CD4-positive, alpha-beta memory T cell (primary cell): ENCODE results near the gene ATP2B2. TPM values are rescaled to one million over a fixed set of nuclear protein-coding genes. Genes with fewer than 3 reads are reported as not detected.

Experiments used
- CTCF ChIA-PET: fragments of 350-600 bp; sonication (Branson Sonifier 250); formaldehyde crosslinking; loops from one replicate; lab custom pipeline; 2021; ENCODE audit warnings: inconsistent platforms; ENCODE audit not compliant: partially characterized antibody; lab: Charles Lee
- POLR2A ChIA-PET: fragments of 350-600 bp; sonication (Branson Sonifier 250); formaldehyde crosslinking; loops from one replicate; lab custom pipeline; 2021; ENCODE audit not compliant: partially characterized antibody; lab: Charles Lee
- DNase-seq, 5 donors: peaks; one replicate each; pipeline versions ENCODE4 v3.0.0 to v3.0.0-alpha.2; 2020 to 2022; ENCODE audit warnings: mixed read lengths in 1 of 5
- H3K27ac ChIP-seq: one replicate; pipeline ENCODE4 v1.7.0; 2013; ENCODE audit warnings: low read depth, low read length
- H3K27me3 ChIP-seq: 2 replicates; pipeline ENCODE4 v1.7.0; 2013; ENCODE audit warnings: mild to moderate bottlenecking, low read length, moderate library complexity; ENCODE audit not compliant: insufficient read depth
- H3K36me3 ChIP-seq: 2 replicates; pipeline ENCODE4 v1.7.0; 2013; ENCODE audit warnings: mild to moderate bottlenecking, low read length, moderate library complexity; ENCODE audit not compliant: insufficient read depth
- H3K4me1 ChIP-seq: 2 replicates; pipeline ENCODE4 v1.7.0; 2013; ENCODE audit warnings: mild to moderate bottlenecking, low read length, moderate library complexity; ENCODE audit not compliant: insufficient read depth
- H3K4me3 ChIP-seq, 2 donors: one replicate each; pipeline ENCODE4 v1.7.0; 2013; ENCODE audit warnings: low read length in 2 of 2, mild to moderate bottlenecking in 1 of 2
- H3K9me3 ChIP-seq, 2 donors: one replicate each; pipeline ENCODE4 v1.7.0; 2013; ENCODE audit warnings: low read length in 2 of 2, control low read depth in 1 of 2; ENCODE audit not compliant: control insufficient read depth in 1 of 2
- H3K27ac Mint-ChIP-seq, 7 donors: one replicate each; pipeline ENCODE4 v1.8.0; 2020 to 2021; ENCODE audit warnings: mixed read lengths in 7 of 7, mild to moderate bottlenecking in 6 of 7, inconsistent platforms in 3 of 7, moderate library complexity in 3 of 7
- H3K27me3 Mint-ChIP-seq, 2 donors: one replicate each; pipeline ENCODE4 v1.8.0; 2020 to 2021; ENCODE audit warnings: mixed read lengths in 2 of 2
- H3K36me3 Mint-ChIP-seq, 2 donors: one replicate each; pipeline ENCODE4 v1.8.0; 2020 to 2021; ENCODE audit warnings: mixed read lengths in 2 of 2, inconsistent platforms in 1 of 2, mild to moderate bottlenecking in 1 of 2
- H3K4me1 Mint-ChIP-seq, 4 donors: one replicate each; pipeline ENCODE4 v1.8.0; 2020 to 2021; ENCODE audit warnings: mixed read lengths in 4 of 4, mild to moderate bottlenecking in 1 of 4
- H3K4me3 Mint-ChIP-seq, 8 donors: one replicate each; pipeline ENCODE4 v1.8.0; 2020 to 2021; ENCODE audit warnings: mixed read lengths in 8 of 8, mild to moderate bottlenecking in 7 of 8, moderate library complexity in 6 of 8, inconsistent platforms in 3 of 8
- H3K9me3 Mint-ChIP-seq, 8 donors: one replicate each; pipeline ENCODE4 v1.8.0; 2020 to 2021; ENCODE audit warnings: mixed read lengths in 8 of 8, mild to moderate bottlenecking in 5 of 8, inconsistent platforms in 3 of 8, moderate library complexity in 1 of 8
- intact Hi-C: fragments of 100-400 bp; cut with micrococcal nuclease; formaldehyde crosslinking; loops from one replicate; pipeline ENCODE4 v1.15.1; 2023
- polyA plus RNA-seq, 2 donors: library from polyadenylated mRNA; unstranded; fragments of 300-500 nt; fragmentation: Illumina TruSeq; gene quantifications; one replicate each; pipeline ENCODE4 v1.2.3, GENCODE V29; 2021
- total RNA-seq, 2 experiments: library from RNA; stranded (reverse); gene quantifications; one replicate each; pipeline ENCODE4 v1.2.3, GENCODE V29; 2021

ATP2B2 gene
- total and polyA plus RNA-seq, 4 experiments from 2014 or later = not detected

DNA sequence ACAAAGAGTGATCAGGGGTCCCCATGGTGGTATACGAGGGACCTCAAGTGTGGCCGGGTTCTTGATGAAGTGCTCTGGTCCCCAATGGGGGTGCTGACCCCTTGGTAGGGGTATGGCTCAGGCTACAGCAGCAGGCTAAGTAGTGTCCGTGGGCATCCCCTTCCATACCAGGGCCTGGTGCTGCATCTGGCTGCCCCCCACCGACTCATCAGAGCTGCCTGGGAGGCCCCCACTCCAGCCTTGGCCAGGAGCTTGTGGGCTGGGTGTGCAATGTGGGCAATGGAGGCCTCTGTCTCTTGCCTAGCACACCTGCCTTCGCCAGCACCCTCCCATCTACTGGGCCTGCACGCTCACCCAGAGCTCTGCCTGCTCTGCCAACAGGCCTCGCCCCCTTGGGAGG is 125.4 kb downstream of the ATP2B2 start:
- no peaks in the 10 kb centered on the region for H3K27me3 ChIP-seq
- H3K9me3 ChIP-seq = no peaks in the 10 kb centered on the region
- Mint-ChIP-seq H3K27ac (no peak overlapping the region), H3K4me1 (no peaks in the 10 kb centered on the region), H3K27me3 (peaks cover 0 to 3% of the 10 kb centered on the region in 2 donors), H3K36me3 (no peaks in the 10 kb centered on the region), H3K4me3 (no peak overlapping the region), H3K9me3 (peaks cover 0 to 1% (median 0%) of the 10 kb centered on the region in 8 donors)
- ChIA-PET CTCF (interaction anchor here (0.6 kb wide), 1 partner anchor 928 kb away, joined by 3 read pairs; no protein-coding TSS in a partner anchor), POLR2A (no interaction called here)
- no peak overlapping the region for H3K27ac ChIP-seq
- intact Hi-C loops = no loop called here
- H3K4me3 ChIP-seq = no peak overlapping the region
- DNase-seq = no peak
- H3K36me3 ChIP-seq = no peaks in the 10 kb centered on the region
- H3K4me1 ChIP-seq = no peaks in the 10 kb centered on the region

DNA sequence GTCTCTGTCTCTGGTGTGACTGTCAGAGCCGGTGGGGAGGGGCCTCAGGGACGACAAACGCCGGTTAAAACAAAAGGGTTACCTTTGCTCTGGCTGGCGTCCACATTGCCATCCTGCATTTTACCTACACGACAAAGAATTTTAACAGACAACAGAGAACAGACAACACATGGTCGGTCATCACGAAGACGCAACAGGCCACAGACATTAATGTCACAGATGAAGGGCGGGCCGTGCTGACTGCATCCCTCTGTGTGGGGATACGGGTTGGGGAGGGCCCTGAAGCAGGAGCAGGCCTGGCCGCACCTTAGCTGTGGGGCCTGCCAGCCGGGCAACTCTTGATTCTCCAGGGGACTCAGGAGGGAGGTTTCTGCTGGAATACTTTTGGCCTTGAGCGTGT is 126.2 kb downstream of the ATP2B2 start:
- intact Hi-C loops = no loop called here
- H3K4me3 Mint-ChIP-seq = no peak overlapping the region
- no peaks in the 10 kb centered on the region for H3K27me3 ChIP-seq
- ChIA-PET POLR2A (no interaction called here), CTCF (no interaction called here)
- peaks cover 0 to 3% of the 10 kb centered on the region in 2 donors for H3K27me3 Mint-ChIP-seq
- no peaks in the 10 kb centered on the region for H3K36me3 Mint-ChIP-seq
- no peaks in the 10 kb centered on the region for H3K4me1 Mint-ChIP-seq
- H3K4me1 ChIP-seq = no peaks in the 10 kb centered on the region
- H3K9me3 Mint-ChIP-seq = peaks cover 0 to 1% (median 0%) of the 10 kb centered on the region in 8 donors
- no peaks in the 10 kb centered on the region for H3K36me3 ChIP-seq
- no peak overlapping the region for H3K27ac Mint-ChIP-seq
- no peak overlapping the region for H3K4me3 ChIP-seq
- DNase-seq = no peak
- H3K9me3 ChIP-seq = no peaks in the 10 kb centered on the region
- H3K27ac ChIP-seq = no peak overlapping the region

- Mint-ChIP-seq H3K36me3 (no peaks in the 10 kb centered on the region), H3K27me3 (no peaks in the 10 kb centered on the region), H3K9me3 (peaks cover 0 to 1% (median 0%) of the 10 kb centered on the region in 8 donors), H3K4me1 (no peaks in the 10 kb centered on the region), H3K4me3 (no peak overlapping the region), H3K27ac (no peak overlapping the region)
- no peak overlapping the region for H3K4me3 ChIP-seq
- no peaks in the 10 kb centered on the region for H3K9me3 ChIP-seq
- intact Hi-C loops = no loop called here
- no peaks in the 10 kb centered on the region for H3K27me3 ChIP-seq
- no peak overlapping the region for H3K27ac ChIP-seq
- no peaks in the 10 kb centered on the region for H3K4me1 ChIP-seq
- POLR2A ChIA-PET = no interaction called here
- CTCF ChIA-PET = no interaction called here
- H3K36me3 ChIP-seq = no peaks in the 10 kb centered on the region
- DNase-seq = no peak
Measured at GRCh38 chr3:10378742-10379141, 126.6 kb downstream of the ATP2B2 start.

- H3K4me1 Mint-ChIP-seq = no peaks in the 10 kb centered on the region
- Histone ChIP-seq H3K4me1 (no peaks in the 10 kb centered on the region), H3K4me3 (no peak overlapping the region), H3K36me3 (no peaks in the 10 kb centered on the region), H3K9me3 (no peaks in the 10 kb centered on the region), H3K27me3 (no peaks in the 10 kb centered on the region), H3K27ac (no peak overlapping the region)
- H3K27ac Mint-ChIP-seq = no peak overlapping the region
- intact Hi-C loops = no loop called here
- no peak for DNase-seq
- CTCF ChIA-PET = no interaction called here
- no peaks in the 10 kb centered on the region for H3K36me3 Mint-ChIP-seq
- peaks cover 0 to 1% (median 0%) of the 10 kb centered on the region in 8 donors for H3K9me3 Mint-ChIP-seq
- no peaks in the 10 kb centered on the region for H3K27me3 Mint-ChIP-seq
- POLR2A ChIA-PET = no interaction called here
- H3K4me3 Mint-ChIP-seq = no peak overlapping the region
Measured at GRCh38 chr3:10378246-10378645, 127.1 kb downstream of the ATP2B2 start.

GRCh38 chr3:10377148-10377725 is 128.1 kb downstream of the ATP2B2 start:
- Mint-ChIP-seq H3K27ac (no peak overlapping the region), H3K27me3 (no peaks in the 10 kb centered on the region), H3K9me3 (peaks cover 0 to 1% (median 0%) of the 10 kb centered on the region in 8 donors), H3K4me1 (no peaks in the 10 kb centered on the region), H3K4me3 (no peak overlapping the region), H3K36me3 (no peaks in the 10 kb centered on the region)
- ChIA-PET CTCF (no interaction called here), POLR2A (no interaction called here)
- H3K36me3 ChIP-seq = no peaks in the 10 kb centered on the region
- no peaks in the 10 kb centered on the region for H3K4me1 ChIP-seq
- no peaks in the 10 kb centered on the region for H3K9me3 ChIP-seq
- H3K4me3 ChIP-seq = no peak overlapping the region
- no peaks in the 10 kb centered on the region for H3K27me3 ChIP-seq
- intact Hi-C loops = no loop called here
- no peak overlapping the region for H3K27ac ChIP-seq
- no peak for DNase-seq

DNA sequence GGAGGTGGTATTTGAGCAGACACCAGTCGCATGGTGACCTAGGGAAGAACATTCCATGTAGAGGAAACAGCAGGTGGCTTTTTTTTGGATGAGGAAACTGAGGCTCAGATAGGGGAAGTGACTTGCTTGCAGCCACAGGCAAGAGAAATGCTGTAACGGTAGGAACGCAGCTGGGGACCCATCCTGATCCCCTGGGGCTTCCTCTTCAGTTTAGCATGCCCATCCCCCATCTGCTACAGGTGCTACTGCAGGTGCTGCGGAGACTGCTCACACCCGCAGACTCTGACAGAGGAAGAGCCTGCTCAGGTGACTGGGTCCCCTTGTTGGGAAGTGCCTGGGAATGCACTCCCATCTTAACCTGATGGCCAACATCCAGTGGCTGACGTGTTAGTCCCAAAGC is 129.0 kb downstream of the ATP2B2 start:
- CTCF ChIA-PET = interaction anchor here (1.7 kb wide), 1 partner anchor 363 kb away, joined by 4 read pairs; no protein-coding TSS in a partner anchor
- intact Hi-C loops = no loop called here
- Mint-ChIP-seq H3K27ac (no peak overlapping the region), H3K36me3 (no peaks in the 10 kb centered on the region), H3K4me3 (no peak overlapping the region), H3K27me3 (no peaks in the 10 kb centered on the region), H3K4me1 (no peaks in the 10 kb centered on the region), H3K9me3 (peaks cover 0 to 1% (median 0%) of the 10 kb centered on the region in 8 donors)
- no peaks in the 10 kb centered on the region for H3K36me3 ChIP-seq
- H3K27me3 ChIP-seq = no peaks in the 10 kb centered on the region
- POLR2A ChIA-PET = no interaction called here
- H3K4me3 ChIP-seq = no peak overlapping the region
- no peak for DNase-seq
- H3K9me3 ChIP-seq = no peaks in the 10 kb centered on the region
- no peak overlapping the region for H3K27ac ChIP-seq
- no peaks in the 10 kb centered on the region for H3K4me1 ChIP-seq

DNA sequence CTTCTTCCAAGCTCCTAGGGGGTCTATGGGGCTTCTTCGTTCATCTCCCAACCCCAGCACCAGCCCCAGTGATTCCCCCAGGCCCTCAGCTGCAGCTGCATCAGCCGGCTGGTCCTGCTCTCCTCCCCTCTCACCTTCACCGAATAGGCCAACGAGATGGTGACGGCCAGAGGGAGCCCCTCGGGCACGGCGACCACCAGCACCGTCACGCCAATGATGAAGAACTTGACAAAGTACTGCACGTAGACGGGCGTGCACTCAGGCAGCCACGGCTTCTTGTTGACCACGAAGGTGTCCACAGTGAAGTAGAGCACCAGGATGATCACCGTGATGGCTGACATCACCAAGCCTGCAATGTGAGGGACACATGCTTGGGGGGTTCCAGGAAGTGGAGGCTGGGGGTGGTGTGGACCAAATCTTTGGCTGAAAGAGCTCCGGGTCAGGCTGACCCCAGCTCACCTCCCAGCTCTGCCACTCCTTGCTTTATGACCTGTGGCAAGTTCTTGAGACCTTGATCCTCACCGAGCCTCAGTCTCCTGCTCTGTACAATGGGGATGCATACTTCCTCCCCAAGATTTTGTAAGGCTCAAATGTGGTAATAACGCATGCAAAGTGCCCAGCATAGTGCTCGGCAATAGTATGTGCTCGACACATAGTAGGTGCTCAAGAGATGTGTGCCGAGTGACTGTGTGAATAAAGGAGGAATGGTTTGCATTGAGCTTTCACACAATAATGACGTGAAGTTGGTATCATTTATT is 129.9 kb downstream of the ATP2B2 start:
- H3K4me1 ChIP-seq = no peaks in the 10 kb centered on the region
- Mint-ChIP-seq H3K4me1 (peaks cover 0 to 2% (median 1%) of the 10 kb centered on the region in 4 donors), H3K4me3 (no peak overlapping the region), H3K27ac (no peak overlapping the region), H3K9me3 (peaks cover 0 to 6% (median 0%) of the 10 kb centered on the region in 8 donors), H3K27me3 (peaks cover under 1 to 2% of the 10 kb centered on the region in 2 donors), H3K36me3 (no peaks in the 10 kb centered on the region)
- H3K9me3 ChIP-seq = no peaks in the 10 kb centered on the region
- H3K4me3 ChIP-seq = no peak overlapping the region
- H3K36me3 ChIP-seq = no peaks in the 10 kb centered on the region
- DNase-seq = no peak
- H3K27ac ChIP-seq = no peak overlapping the region
- POLR2A ChIA-PET = no interaction called here
- CTCF ChIA-PET = interaction anchor here (1.7 kb wide), 1 partner anchor 364 kb away, joined by 4 read pairs; no protein-coding TSS in a partner anchor
- intact Hi-C loops = no loop called here
- no peaks in the 10 kb centered on the region for H3K27me3 ChIP-seq
